ENCODE measurements around the gene PITPNC1. TPM values are rescaled to one million over a fixed set of nuclear protein-coding genes. Genes with fewer than 3 reads are reported as not detected.
"Not testable (repeated sequence)": the region's sequence is repeated elsewhere in the genome, so short reads cannot be mapped to it uniquely, and the experiment has no call there.

The PITPNC1 gene
- total RNA-seq, 2 donors from 2014 or later: 10.8 to 20.4 TPM

DNA sequence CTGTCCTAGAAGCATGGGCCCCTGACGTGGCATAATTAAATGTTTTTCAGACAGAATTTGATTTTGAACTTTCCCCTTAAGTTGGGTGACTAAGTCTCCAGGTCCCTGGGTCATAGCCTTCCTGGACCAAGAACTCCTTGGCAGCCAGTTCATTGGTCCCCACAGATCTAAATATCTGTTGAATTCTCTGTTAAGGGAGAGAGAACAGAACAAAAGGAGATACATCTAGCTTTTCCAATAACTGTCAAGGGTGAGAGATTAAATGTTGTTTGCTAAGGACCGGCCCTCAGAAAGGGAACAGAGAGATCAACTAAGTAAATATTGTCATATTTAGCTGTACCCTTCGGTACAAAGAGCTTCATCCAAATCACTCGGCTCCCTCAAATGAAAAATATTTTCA, 262.5 kb downstream of the PITPNC1 start:
- Histone ChIP-seq H3K9ac (ENCODE audit: low read depth in 2 of 2, low read length in 2 of 2) (no peak overlapping the region), H3K36me3 (no peaks in the 10 kb centered on the region), H3K4me3 (no peak overlapping the region), H3K27ac (no peak overlapping the region), H3K9me3 (no peaks in the 10 kb centered on the region), H3K27me3 (no peaks in the 10 kb centered on the region), H3K4me1 (no peaks in the 10 kb centered on the region)
- intact Hi-C loops (cut with DNase I): no loop called here
- TF ChIP-seq, protein P1, sequence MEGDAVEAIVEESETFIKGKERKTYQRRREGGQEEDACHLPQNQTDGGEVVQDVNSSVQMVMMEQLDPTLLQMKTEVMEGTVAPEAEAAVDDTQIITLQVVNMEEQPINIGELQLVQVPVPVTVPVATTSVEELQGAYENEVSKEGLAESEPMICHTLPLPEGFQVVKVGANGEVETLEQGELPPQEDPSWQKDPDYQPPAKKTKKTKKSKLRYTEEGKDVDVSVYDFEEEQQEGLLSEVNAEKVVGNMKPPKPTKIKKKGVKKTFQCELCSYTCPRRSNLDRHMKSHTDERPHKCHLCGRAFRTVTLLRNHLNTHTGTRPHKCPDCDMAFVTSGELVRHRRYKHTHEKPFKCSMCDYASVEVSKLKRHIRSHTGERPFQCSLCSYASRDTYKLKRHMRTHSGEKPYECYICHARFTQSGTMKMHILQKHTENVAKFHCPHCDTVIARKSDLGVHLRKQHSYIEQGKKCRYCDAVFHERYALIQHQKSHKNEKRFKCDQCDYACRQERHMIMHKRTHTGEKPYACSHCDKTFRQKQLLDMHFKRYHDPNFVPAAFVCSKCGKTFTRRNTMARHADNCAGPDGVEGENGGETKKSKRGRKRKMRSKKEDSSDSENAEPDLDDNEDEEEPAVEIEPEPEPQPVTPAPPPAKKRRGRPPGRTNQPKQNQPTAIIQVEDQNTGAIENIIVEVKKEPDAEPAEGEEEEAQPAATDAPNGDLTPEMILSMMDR (IDR thresholded peaks at IDR 0.05): no peak
- DNase-seq: no peak

DNA sequence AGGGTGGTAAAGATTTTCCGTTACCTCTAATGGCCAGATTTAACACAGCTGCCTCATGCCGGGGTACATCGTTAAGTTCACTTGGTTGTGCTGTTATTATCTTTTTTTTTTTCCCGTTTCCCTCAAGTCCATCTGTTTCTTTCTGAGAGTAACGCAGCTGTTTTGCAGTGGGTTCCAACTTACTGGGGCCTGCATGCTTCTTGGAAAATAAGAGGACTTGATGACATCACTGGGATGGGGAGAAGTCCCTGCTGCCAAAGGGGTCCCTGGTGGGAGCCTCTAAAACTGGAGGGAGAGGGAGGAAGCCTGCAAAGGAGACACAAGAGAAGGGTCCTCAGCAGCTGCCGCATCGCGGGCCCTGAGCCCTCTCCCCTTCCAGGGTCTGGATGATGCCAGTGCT, 262.9 kb downstream of the PITPNC1 start:
- Histone ChIP-seq H3K27ac (no peak overlapping the region), H3K9ac (ENCODE audit: low read depth in 2 of 2, low read length in 2 of 2) (no peak overlapping the region), H3K4me1 (no peaks in the 10 kb centered on the region), H3K36me3 (no peaks in the 10 kb centered on the region), H3K9me3 (no peaks in the 10 kb centered on the region), H3K27me3 (no peaks in the 10 kb centered on the region), H3K4me3 (no peak overlapping the region)
- TF ChIP-seq, protein P1 (IDR thresholded peaks at IDR 0.05): no peak
- intact Hi-C loops (cut with DNase I): no loop called here
- DNase-seq: no peak

DNA sequence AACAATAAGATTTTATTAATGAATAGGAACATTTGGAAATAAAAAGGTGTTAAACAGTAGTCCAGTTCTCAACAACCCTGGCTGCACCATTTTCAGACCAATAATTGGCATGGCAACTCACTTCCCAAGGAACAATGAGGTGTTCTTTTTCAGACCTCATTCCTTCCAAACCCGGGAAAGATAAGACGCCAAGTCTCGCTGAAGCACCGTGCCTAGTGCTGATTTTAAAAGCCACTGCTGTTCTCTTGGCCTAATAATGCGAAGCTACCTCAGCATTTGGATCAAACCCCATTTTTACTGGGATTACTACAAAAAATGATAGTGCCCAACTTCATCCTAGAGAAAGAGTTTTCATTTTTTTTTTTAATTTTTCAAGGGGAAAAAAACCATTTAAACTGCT, 265.4 kb downstream of the PITPNC1 start:
- H3K9me3 ChIP-seq: no peaks in the 10 kb centered on the region
- no peak overlapping the region for H3K4me3 ChIP-seq

DNA sequence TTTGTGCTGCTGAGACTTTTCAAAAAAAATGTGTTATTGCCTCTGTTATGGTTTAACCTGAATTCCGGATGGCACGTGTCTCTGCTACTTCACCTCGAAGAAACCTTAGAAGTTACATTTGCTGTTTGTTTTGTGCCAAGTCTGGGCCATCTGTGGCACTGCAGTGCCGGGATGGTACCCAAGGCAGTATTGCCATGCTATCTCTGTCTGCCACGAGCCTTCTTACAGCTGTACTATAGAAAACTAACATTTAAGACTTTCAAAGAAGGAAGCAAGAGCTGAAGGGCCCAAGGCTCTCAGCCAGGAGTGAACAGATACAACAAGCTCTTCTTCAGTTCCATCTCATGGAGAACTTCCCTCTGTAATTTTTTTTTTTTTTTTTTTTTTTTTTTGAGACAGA, 267.0 kb downstream of the PITPNC1 start:
- H3K4me3 ChIP-seq: no peak overlapping the region
- no peaks in the 10 kb centered on the region for H3K27me3 ChIP-seq
- TF ChIP-seq, protein P1 (IDR thresholded peaks at IDR 0.05): no peak
- DNase-seq: no peak
- no peaks in the 10 kb centered on the region for H3K9me3 ChIP-seq
- no peak overlapping the region for H3K27ac ChIP-seq
- no peak overlapping the region for H3K9ac ChIP-seq (ENCODE audit: low read depth in 2 of 2, low read length in 2 of 2)
- no peaks in the 10 kb centered on the region for H3K4me1 ChIP-seq
- intact Hi-C loops (cut with DNase I): no loop called here
- H3K36me3 ChIP-seq: no peaks in the 10 kb centered on the region

More for the DNA sequence above, 265.4 kb downstream of the PITPNC1 start:
- H3K4me1 ChIP-seq: no peaks in the 10 kb centered on the region
- H3K9ac ChIP-seq (ENCODE audit: low read depth in 2 of 2, low read length in 2 of 2): no peak overlapping the region
- intact Hi-C loops (cut with DNase I): no loop called here
- no peaks in the 10 kb centered on the region for H3K36me3 ChIP-seq
- TF ChIP-seq, protein P1 (IDR thresholded peaks at IDR 0.05): no peak
- DNase-seq: no peak
- no peak overlapping the region for H3K27ac ChIP-seq
- no peaks in the 10 kb centered on the region for H3K27me3 ChIP-seq

DNA sequence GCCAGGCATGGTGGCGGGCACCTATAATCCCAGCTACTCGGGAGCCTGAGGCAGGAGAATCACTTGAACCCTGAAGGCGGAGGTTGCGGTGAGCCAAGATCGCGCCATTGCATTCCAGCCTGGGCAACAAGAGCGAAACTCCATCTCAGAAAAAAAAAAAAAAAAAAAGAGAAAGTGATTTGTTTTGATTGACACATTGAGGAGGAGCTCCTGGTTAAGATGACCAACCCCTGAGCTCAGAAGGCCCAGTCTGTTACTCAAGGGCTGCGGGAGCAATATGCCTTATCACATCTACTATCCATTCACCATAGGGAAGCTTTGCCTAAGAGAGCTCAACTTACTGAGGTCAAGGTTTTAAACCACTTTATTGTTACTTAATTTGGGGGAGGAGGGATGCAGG, 268.1 kb downstream of the PITPNC1 start:
- DNase-seq; H3K36me3 ChIP-seq; H3K4me1 ChIP-seq; H3K4me3 ChIP-seq; H3K27me3 ChIP-seq; H3K9me3 ChIP-seq; H3K27ac ChIP-seq; H3K9ac ChIP-seq (ENCODE audit: low read depth in 2 of 2, low read length in 2 of 2); intact Hi-C loops (cut with DNase I): not testable (repeated sequence)

DNA sequence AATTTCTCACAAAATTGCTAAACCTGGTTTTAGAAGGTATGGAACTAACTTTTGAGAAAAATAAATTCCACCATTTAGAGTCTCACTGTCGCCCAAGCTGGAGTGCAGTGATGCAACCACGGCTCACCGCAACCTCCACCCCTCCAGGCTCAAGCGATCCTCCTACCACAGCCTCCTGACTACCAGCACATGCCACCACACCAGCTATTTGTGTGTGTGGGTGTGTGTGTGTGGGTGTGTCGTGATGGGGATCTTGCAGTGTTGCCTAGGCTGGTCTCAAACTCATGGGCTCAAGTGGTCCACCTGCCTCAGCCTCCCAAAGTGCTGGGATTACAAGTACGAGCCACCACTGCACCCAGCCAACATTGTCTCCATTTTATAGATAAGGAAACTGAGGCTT, 269.4 kb downstream of the PITPNC1 start:
- intact Hi-C loops (cut with DNase I): no loop called here
- Histone ChIP-seq H3K27me3 (no peaks in the 10 kb centered on the region), H3K4me1 (no peaks in the 10 kb centered on the region), H3K36me3 (no peaks in the 10 kb centered on the region), H3K9ac (ENCODE audit: low read depth in 2 of 2, low read length in 2 of 2) (no peak overlapping the region), H3K4me3 (no peak overlapping the region), H3K27ac (no peak overlapping the region), H3K9me3 (no peaks in the 10 kb centered on the region)
- no peak for DNase-seq
- TF ChIP-seq, protein P1 (IDR thresholded peaks at IDR 0.05): no peak

Measured in colonic mucosa (tissue), 4 donors.